HG03064 (cell line): Measurements from ENCODE around the gene CANX.
"Not testable (repeated sequence)": the region's sequence is repeated elsewhere in the genome, so short reads cannot be mapped to it uniquely, and the experiment has no call there.

Experiments used
- ATAC-seq: cut with Tn5 transposase; IDR thresholded peaks from one replicate; pipeline ENCODE4 v1.9.1; 2021; ENCODE audit warnings: low read depth; ENCODE audit not compliant: unreplicated experiment

CANX gene

GRCh38 chr5:179697993-179698934 lies 503 bp upstream of the CANX start:
- ATAC-seq, result peak; percentile 88

- ATAC-seq, result no peak
Observed at GRCh38 chr5:179699616-179700237, 960 bp downstream of the CANX start.

DNA sequence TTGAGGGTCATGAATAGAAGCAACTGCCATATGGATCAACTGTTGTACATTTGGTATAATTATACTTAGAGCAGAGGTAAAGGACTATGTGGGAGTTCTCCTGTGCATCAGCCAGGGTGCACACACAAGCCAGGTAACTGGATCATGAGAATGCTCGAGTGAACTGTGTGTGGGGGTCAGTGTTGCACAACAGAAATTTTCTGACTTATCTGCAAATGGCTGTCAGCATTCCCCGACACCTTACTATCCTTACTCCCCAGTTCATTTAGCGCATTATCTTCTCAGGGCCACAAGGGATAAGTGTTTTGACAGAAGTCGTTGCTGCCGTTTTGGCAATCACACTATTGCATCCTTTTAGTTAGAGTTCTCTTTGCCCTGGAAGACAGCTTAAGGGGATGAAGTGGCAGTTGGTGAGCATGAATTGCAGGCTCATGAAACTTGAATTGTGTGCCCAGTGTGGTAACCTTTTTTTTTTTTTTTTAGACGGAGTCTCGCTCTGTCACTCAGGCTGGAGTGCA lies 1.7 kb downstream of the CANX start:
- no peak for ATAC-seq

DNA sequence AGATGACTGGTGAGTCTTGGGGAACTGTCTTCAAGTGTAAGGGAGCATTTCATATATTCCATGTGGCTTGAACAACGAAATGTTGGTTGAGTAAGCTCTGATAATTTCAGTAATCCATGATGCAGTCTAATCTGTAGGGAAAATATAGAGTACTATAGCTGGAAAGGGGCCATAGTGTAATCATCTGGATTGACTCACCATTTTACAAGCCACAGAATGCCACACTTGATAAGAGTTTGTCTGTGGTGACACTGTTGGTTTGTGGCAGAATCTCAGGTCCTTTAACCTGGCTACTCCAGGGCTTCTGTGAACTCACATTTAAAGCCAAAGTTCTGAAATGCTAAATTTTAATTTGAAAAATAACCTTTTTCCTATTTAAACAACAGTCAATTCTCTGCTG lies 17.5 kb downstream of the CANX start:
- no peak for ATAC-seq

DNA sequence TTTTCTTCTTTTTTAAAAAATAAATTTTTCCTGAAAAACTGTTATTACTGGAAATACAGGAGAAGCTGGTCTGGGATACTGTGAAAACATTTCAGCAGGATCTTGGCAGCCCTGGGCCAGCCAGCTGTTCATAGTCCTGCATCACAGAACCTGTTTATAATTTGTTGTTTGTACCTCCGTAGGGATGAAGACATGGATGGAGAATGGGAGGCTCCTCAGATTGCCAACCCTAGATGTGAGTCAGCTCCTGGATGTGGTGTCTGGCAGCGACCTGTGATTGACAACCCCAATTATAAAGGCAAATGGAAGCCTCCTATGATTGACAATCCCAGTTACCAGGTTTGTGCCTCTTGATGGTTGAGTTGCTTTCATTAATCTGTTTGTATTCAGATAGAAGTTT lies 21.5 kb downstream of the CANX start:
- ATAC-seq, result no peak

DNA sequence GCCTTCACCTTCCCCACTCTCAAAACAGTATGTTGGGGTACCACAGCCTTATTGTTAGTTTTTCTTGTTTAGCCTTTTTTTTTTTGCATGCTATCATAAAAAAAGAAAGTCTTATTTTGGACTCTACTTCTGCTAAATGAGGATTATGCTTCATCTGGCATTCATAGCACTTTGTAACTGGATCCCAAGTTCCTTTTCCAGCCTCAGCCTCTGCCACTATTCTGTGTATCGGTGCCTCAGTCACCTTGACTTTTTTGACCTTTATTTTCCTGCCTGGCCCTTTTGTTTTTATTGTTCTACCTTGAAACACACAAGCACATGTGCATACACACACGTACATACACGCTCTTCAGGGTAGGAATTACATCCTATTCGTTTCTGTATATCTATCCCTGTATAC lies 25.4 kb downstream of the CANX start:
- no peak for ATAC-seq

DNA sequence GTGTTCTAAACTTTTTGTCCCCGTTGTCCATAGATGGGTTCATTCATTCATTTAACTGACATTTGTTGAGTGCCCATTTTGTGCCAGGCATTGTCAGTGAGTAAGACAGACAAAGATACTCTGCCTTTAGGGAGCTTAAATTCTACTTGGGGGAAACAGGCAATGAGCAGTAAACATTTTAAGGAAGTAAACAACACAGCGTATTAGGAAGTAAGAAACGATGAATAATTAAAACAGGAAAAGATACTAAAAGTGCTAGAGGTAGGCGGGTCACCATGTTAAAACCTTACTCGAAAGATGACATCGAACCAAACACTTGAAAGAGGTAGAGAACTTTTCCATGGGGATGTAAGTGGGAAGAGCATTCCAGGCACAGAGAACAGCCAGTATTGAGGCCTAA lies 28.3 kb downstream of the CANX start:
- ATAC-seq, result no peak

GRCh38 chr5:179729303-179729702 lies 30.5 kb downstream of the CANX start:
- ATAC-seq, result no peak

DNA sequence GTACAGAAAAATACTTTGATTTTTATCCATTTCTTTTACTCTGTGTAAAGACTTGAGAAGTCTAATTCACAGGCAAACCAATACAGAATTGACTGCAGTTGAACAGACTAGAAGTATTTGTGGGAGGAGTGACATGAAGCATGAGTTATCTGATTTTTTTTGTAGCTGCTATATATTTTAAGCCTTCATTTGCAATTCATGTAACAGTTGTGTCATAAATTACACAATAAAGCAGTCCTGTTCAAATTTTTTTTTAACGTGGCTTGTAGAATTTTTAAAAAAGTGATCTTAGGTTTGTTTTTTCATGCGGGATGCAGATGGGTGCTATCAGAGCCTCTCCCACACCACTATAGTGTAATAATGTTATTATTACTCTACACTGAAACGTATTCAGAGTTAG lies 31.0 kb downstream of the CANX start:
- no peak for ATAC-seq

DNA sequence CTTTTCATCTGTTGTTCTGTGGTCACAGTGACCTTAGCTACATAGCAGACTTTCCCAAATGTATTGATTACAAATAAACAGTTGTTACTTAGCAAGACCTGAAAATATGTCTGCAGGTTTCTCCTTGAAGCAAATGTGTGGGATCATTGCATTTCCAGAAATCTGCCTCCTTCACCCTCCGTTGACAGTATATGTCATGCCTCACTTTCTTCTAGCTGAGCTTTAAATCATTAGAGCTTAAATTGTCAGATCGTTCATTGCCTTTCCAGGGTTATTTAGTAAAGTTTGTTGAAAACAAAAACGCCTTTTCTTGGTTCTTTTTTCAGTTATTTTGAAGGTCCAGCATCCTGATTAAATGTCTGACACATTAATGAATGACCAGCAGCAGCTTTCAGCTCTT lies 31.6 kb downstream of the CANX start:
- no peak for ATAC-seq

GRCh38 chr5:179730852-179731251 lies 32.1 kb downstream of the CANX start:
- ATAC-seq, result no peak

GRCh38 chr5:179731791-179732411 lies 33.1 kb downstream of the CANX start:
- ATAC-seq, result peak; percentile 4

- ATAC-seq, result peak; percentile 95
Observed at GRCh38 chr5:179732412-179732917, 33.7 kb downstream of the CANX start, which contains the start of gene MAML1. Gene MAML1, plus strand, starts transcription at chr5:179732822. Its CDS starts 291 bp downstream, at chr5:179733113.

- ATAC-seq, result peak; percentile 28
Observed at GRCh38 chr5:179732918-179733771, 34.4 kb downstream of the CANX start.

- no peak for ATAC-seq
Observed at GRCh38 chr5:179733772-179734126, 35.0 kb downstream of the CANX start.

DNA sequence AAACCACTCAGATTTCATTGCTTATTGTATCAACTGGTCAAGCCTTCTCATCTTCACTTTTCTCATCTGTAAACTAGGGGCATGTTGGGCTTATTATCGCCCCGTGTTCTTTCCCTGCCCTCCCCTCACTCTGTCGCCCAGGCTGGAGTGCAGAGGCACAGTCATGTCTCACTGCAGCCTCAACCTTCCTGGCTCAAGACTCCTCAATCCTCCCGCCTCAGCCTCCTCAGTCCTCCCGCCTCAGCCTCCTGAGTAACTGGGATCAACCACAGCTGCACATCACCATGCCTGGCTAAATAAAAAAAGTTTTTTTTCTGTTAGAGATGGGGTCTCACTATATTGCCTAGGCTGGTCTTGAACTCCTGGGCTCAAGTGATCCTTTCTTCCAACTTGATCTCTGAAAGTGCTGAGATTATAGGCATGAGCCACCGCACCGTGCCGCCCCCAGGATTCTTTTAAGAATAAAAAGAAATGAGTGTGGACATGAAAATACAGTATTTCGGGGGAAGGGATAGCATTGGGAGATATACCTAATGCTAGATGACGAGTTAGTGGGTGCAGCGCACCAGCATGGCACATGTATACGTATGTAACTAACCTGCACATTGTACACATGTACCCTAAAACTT lies 35.9 kb downstream of the CANX start:
- ATAC-seq, result no peak

GRCh38 chr5:179738742-179739141 lies 40.0 kb downstream of the CANX start:
- no peak for ATAC-seq

DNA sequence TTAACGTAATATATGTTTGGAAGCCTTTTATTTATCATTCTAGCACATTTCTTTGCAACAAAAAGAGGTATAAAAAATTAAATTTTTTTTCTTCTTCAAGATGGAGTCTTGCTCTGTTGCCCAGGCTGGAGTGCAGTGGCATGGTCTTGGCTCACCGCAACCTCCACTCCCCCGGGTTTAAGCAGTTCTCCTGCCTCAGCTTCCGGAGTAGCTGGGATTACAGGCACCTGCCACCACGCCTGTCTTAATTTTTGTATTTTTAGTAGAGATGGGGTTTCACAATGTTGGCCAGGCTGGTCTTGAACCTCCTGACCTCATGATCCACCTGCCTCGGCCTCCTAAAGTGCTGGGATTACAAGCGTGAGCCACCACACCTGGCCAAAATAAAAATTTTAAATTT lies 45.3 kb downstream of the CANX start:
- not testable (repeated sequence) for ATAC-seq

DNA sequence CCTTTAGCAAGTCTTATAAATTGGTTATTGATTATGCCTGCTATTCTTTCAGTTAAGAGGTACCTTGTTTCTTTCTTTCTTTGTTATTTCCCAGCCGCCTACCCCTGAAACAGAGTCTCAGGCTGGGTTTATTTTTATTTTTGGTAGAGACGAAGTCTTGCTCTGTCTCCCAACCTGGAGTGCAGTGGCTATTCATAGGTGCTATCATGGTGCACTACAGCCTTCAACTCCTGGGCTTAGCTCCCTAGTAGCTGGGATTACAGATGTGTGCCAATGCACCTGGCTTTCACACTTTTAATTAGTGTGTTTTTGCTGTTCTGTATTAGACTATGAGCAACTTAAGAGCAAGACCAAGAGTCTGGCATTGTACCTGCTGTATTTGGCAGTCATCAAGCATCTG lies 48.1 kb downstream of the CANX start:
- no peak for ATAC-seq

- ATAC-seq, result no peak
Observed at GRCh38 chr5:179747811-179748210, 49.0 kb downstream of the CANX start.
